ENCODE results near the gene CENPL. TPM values are rescaled to one million over a fixed set of nuclear protein-coding genes. Genes with fewer than 3 reads are reported as not detected.
"Not testable (repeated sequence)": the region's sequence is repeated elsewhere in the genome, so short reads cannot be mapped to it uniquely, and the experiment has no call there.

The CENPL gene
- total RNA-seq, 1 donor: 27.5 TPM

GRCh38 chr1:173821680-173822079 is 3.0 kb downstream of the CENPL start:
- TF ChIP-seq, protein P1, sequence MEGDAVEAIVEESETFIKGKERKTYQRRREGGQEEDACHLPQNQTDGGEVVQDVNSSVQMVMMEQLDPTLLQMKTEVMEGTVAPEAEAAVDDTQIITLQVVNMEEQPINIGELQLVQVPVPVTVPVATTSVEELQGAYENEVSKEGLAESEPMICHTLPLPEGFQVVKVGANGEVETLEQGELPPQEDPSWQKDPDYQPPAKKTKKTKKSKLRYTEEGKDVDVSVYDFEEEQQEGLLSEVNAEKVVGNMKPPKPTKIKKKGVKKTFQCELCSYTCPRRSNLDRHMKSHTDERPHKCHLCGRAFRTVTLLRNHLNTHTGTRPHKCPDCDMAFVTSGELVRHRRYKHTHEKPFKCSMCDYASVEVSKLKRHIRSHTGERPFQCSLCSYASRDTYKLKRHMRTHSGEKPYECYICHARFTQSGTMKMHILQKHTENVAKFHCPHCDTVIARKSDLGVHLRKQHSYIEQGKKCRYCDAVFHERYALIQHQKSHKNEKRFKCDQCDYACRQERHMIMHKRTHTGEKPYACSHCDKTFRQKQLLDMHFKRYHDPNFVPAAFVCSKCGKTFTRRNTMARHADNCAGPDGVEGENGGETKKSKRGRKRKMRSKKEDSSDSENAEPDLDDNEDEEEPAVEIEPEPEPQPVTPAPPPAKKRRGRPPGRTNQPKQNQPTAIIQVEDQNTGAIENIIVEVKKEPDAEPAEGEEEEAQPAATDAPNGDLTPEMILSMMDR (IDR thresholded peaks at IDR 0.05; ENCODE audit: insufficient read depth, low read length): no peak
- no peak for DNase-seq (ENCODE audit: low read depth)
- H3K4me3 ChIP-seq (ENCODE audit: low read depth, low read length): no peak overlapping the region

GRCh38 chr1:173818459-173818858 is 6.2 kb downstream of the CENPL start:
- TF ChIP-seq, protein P1 (IDR thresholded peaks at IDR 0.05; ENCODE audit: insufficient read depth, low read length): no peak
- H3K4me3 ChIP-seq (ENCODE audit: low read depth, low read length): no peak overlapping the region
- DNase-seq (ENCODE audit: low read depth): no peak

- H3K4me3 ChIP-seq (ENCODE audit: low read depth, low read length); DNase-seq (ENCODE audit: low read depth): not testable (repeated sequence)
These were observed 11.0 kb downstream of the CENPL start for GRCh38 chr1:173813654-173814053.

DNA sequence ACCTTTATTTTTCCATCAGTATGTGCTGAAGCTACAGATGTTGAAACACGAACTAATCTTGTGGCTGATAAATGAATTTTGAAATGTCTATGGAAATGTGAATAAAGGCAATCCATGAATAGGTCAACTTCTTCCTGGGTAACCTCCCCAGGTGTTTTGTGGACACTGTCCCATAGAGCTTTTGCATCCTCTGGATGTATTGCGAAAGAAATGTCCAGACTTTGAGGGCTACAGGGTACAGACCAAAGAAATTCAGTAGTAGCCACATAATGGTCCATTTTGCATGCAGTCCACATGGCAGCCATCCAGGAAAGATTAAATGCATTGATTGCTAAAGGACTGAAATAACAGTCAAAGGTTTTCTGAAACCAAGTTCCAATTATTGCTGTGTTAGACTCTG is 21.7 kb downstream of the CENPL start:
- TF ChIP-seq, protein P1 (IDR thresholded peaks at IDR 0.05; ENCODE audit: insufficient read depth, low read length): no peak
- no peak for DNase-seq (ENCODE audit: low read depth)
- H3K4me3 ChIP-seq (ENCODE audit: low read depth, low read length): no peak overlapping the region

- H3K4me3 ChIP-seq (ENCODE audit: low read depth, low read length); DNase-seq (ENCODE audit: low read depth): not testable (repeated sequence)
These were observed 24.7 kb downstream of the CENPL start for GRCh38 chr1:173799995-173800394.

GRCh38 chr1:173798078-173798477 is 26.6 kb downstream of the CENPL start:
- no peak for DNase-seq (ENCODE audit: low read depth)
- TF ChIP-seq, protein P1 (IDR thresholded peaks at IDR 0.05; ENCODE audit: insufficient read depth, low read length): no peak
- H3K4me3 ChIP-seq (ENCODE audit: low read depth, low read length): no peak overlapping the region

DNA sequence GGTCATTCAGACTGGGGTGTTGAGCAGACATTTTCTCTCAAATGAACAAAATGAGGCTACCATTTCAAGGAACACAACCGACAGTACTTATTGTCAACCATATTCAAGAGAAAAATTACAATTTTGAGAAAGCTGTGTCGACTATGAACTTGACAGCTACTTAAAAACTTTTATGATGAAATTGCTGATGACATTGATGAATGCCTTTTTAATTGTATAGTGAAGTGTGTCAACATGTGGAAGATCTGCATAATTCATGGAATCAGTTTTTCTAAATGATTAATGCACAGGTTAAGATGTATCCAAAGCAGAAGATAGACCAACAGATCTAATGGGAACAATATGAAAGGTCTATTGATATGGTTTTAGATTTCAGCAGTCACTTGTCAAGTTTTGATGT is 34.8 kb downstream of the CENPL start:
- DNase-seq (ENCODE audit: low read depth): no peak
- TF ChIP-seq, protein P1 (IDR thresholded peaks at IDR 0.05; ENCODE audit: insufficient read depth, low read length): no peak
- H3K4me3 ChIP-seq (ENCODE audit: low read depth, low read length): no peak overlapping the region

DNA sequence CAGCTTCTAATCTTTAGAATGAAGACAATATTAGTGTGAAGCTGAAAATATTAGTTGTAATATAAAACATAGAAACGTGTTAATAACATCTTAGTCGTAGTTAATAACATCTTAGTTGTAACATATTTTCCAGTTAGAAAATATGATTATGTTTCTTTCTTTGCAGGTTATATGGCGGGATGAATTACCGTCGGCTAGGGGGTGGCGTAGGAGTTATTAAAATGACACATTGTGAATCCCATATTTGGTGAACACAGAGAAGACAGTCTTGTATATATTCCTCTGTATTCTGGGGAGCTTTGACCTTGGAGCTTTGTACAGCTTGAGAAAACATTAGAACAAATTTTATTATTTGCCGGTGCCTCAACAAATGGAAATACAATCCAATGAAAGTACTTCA is 39.7 kb downstream of the CENPL start:
- no peak for DNase-seq (ENCODE audit: low read depth)
- TF ChIP-seq, protein P1 (IDR thresholded peaks at IDR 0.05; ENCODE audit: insufficient read depth, low read length): no peak
- H3K4me3 ChIP-seq (ENCODE audit: low read depth, low read length): no peak overlapping the region
